HepG2 (cell line): Measurements from ENCODE around the gene THRB. TPM values are rescaled to one million over a fixed set of nuclear protein-coding genes. Genes with fewer than 3 reads are reported as not detected.
A peak's percentile ranks its signal among the peaks of the same experiment; 100 is the strongest.

Source experiments
- FIP1L1 ChIP-seq: fragments of 200-400 bp; formaldehyde crosslinking; IDR thresholded peaks from 2 replicates; pipeline ENCODE4 v1.6.1; 2018; ENCODE audit warnings: low read depth, mild to moderate bottlenecking, low read length, moderate library complexity, borderline replicate concordance; ENCODE audit not compliant: insufficient read depth
- KDM2A ChIP-seq: sonication (generic); formaldehyde crosslinking; IDR thresholded peaks from 2 replicates; pipeline ENCODE4 v1.4.0; 2020; ENCODE audit warnings: low read depth, missing genetic modification reagents, borderline replicate concordance
- KDM5B ChIP-seq: sonication (generic); formaldehyde crosslinking; IDR thresholded peaks from 2 replicates; pipeline ENCODE4 v1.4.0; 2020; ENCODE audit warnings: missing genetic modification reagents, mild to moderate bottlenecking, borderline replicate concordance
- PAWR ChIP-seq: sonication (generic); formaldehyde crosslinking; IDR thresholded peaks from 2 replicates; pipeline ENCODE4 v1.4.0; 2020; ENCODE audit warnings: missing genetic modification reagents, mild to moderate bottlenecking, borderline replicate concordance
- POGK ChIP-seq: sonication (generic); formaldehyde crosslinking; conservative IDR thresholded peaks from 2 replicates; pipeline ENCODE4 v1.8.0; 2022; ENCODE audit warnings: mild to moderate bottlenecking, moderate library complexity, missing genetic modification reagents
- THAP11 ChIP-seq: IDR thresholded peaks from 2 replicates; pipeline ENCODE4 v1.6.1; 2016; ENCODE audit warnings: missing biosample characterization, missing genetic modification reagents
- ZFP82 ChIP-seq: sonication (generic); formaldehyde crosslinking; IDR thresholded peaks from 2 replicates; pipeline ENCODE4 v1.5.1; 2020; ENCODE audit warnings: mild to moderate bottlenecking, missing genetic modification reagents, borderline replicate concordance
- ZNF260 ChIP-seq: sonication (generic); formaldehyde crosslinking; IDR thresholded peaks from 2 replicates; pipeline ENCODE4 v1.4.0; 2020; ENCODE audit warnings: missing genetic modification reagents, low read depth, mild to moderate bottlenecking, borderline replicate concordance
- ZNF615 ChIP-seq: sonication (generic); formaldehyde crosslinking; IDR thresholded peaks from 2 replicates; pipeline ENCODE4 v1.5.0; 2020; ENCODE audit warnings: mild to moderate bottlenecking, missing genetic modification reagents, borderline replicate concordance
- ZNF709 ChIP-seq: sonication (generic); formaldehyde crosslinking; IDR thresholded peaks from 2 replicates; pipeline ENCODE4 v1.5.0; 2020; ENCODE audit warnings: mild to moderate bottlenecking, missing genetic modification reagents
- ZUFSP ChIP-seq: sonication (generic); formaldehyde crosslinking; IDR thresholded peaks from 2 replicates; pipeline ENCODE4 v1.9.0; 2021; ENCODE audit warnings: missing genetic modification reagents, mild to moderate bottlenecking, borderline replicate concordance
- polyA plus RNA-seq, 8 experiments: library from polyadenylated mRNA; depleted of rRNA in 3 of 8; stranded (reverse) in 7 of 8; unstranded in 1 of 8; fragments of >200 nt; fragmentation: Illumina TruSeq in 4 of 8; extraction: Trizol in 4 of 8; gene quantifications; 2 replicates each; pipeline versions ENCODE4 v1.2.1 to v1.2.3, GENCODE V29; 2011 to 2016; ENCODE audit warnings: low read depth in 4 of 8, missing spikeins in 1 of 8, mixed read lengths in 1 of 8; ENCODE audit not compliant: insufficient read depth in 1 of 8
- total RNA-seq, 5 experiments: library from RNA; depleted of rRNA; stranded (reverse); fragments of >200 nt; fragmentation: Illumina TruSeq; extraction: Trizol; gene quantifications; 2 replicates each; pipeline ENCODE4 v1.2.3, GENCODE V29; 2016; ENCODE audit warnings: low read depth in 1 of 5
- TF ChIP-seq, protein P1 (sequence below): sonication (generic); formaldehyde crosslinking; IDR thresholded peaks from one replicate; pipeline ENCODE4 v1.5.1; 2020; ENCODE audit warnings: mild to moderate bottlenecking, missing genetic modification reagents; ENCODE audit errors: not compliant biosample characterization
- TF ChIP-seq, protein P2 (sequence below): sonication (generic); formaldehyde crosslinking; conservative IDR thresholded peaks from 2 replicates; pipeline ENCODE4 v1.5.0; 2020; ENCODE audit warnings: missing genetic modification reagents
- TF ChIP-seq, protein P3 (sequence below): sonication (generic); formaldehyde crosslinking; IDR thresholded peaks from 2 replicates; pipeline ENCODE4 v1.5.0; 2020; ENCODE audit warnings: mild to moderate bottlenecking, low read depth, missing genetic modification reagents, borderline replicate concordance

Gene THRB
- total and polyA plus RNA-seq, 2 of the 13 experiments (the other 11 are each of a cell fraction or from before 2014, with no cell fraction given), result 4.7 to 22.7 TPM

DNA sequence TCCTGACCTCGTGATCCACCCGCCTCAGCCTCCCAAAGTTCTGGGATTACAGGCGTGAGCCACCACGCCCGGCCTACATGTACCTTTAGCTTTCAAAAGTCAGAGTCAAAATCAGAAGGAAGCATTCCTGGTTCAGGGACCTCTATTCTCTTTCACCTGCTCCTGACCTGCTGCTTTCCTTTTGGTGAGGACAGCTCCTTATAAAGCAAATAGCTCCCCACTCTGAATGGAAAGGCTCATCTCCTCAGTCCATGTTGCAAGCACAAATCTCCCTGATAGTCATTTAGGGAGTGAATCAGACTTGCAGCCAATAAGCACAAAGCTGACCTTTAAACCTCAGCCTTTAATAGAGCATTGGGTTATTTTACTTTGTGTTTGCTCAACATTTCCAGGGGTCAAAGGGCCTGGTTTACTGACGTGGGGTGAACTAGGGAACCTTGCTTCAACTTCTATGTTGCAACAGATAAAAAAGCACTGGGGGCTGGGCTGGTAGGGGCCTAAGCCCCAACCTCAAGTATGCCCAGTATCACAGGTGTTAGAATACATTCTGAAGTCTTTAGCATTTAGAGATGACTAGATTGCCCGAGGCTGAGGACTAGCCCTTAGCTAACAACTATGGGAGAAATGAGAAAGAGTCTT lies 43.1 kb downstream of the THRB start (continued):
- TF ChIP-seq, protein P1, sequence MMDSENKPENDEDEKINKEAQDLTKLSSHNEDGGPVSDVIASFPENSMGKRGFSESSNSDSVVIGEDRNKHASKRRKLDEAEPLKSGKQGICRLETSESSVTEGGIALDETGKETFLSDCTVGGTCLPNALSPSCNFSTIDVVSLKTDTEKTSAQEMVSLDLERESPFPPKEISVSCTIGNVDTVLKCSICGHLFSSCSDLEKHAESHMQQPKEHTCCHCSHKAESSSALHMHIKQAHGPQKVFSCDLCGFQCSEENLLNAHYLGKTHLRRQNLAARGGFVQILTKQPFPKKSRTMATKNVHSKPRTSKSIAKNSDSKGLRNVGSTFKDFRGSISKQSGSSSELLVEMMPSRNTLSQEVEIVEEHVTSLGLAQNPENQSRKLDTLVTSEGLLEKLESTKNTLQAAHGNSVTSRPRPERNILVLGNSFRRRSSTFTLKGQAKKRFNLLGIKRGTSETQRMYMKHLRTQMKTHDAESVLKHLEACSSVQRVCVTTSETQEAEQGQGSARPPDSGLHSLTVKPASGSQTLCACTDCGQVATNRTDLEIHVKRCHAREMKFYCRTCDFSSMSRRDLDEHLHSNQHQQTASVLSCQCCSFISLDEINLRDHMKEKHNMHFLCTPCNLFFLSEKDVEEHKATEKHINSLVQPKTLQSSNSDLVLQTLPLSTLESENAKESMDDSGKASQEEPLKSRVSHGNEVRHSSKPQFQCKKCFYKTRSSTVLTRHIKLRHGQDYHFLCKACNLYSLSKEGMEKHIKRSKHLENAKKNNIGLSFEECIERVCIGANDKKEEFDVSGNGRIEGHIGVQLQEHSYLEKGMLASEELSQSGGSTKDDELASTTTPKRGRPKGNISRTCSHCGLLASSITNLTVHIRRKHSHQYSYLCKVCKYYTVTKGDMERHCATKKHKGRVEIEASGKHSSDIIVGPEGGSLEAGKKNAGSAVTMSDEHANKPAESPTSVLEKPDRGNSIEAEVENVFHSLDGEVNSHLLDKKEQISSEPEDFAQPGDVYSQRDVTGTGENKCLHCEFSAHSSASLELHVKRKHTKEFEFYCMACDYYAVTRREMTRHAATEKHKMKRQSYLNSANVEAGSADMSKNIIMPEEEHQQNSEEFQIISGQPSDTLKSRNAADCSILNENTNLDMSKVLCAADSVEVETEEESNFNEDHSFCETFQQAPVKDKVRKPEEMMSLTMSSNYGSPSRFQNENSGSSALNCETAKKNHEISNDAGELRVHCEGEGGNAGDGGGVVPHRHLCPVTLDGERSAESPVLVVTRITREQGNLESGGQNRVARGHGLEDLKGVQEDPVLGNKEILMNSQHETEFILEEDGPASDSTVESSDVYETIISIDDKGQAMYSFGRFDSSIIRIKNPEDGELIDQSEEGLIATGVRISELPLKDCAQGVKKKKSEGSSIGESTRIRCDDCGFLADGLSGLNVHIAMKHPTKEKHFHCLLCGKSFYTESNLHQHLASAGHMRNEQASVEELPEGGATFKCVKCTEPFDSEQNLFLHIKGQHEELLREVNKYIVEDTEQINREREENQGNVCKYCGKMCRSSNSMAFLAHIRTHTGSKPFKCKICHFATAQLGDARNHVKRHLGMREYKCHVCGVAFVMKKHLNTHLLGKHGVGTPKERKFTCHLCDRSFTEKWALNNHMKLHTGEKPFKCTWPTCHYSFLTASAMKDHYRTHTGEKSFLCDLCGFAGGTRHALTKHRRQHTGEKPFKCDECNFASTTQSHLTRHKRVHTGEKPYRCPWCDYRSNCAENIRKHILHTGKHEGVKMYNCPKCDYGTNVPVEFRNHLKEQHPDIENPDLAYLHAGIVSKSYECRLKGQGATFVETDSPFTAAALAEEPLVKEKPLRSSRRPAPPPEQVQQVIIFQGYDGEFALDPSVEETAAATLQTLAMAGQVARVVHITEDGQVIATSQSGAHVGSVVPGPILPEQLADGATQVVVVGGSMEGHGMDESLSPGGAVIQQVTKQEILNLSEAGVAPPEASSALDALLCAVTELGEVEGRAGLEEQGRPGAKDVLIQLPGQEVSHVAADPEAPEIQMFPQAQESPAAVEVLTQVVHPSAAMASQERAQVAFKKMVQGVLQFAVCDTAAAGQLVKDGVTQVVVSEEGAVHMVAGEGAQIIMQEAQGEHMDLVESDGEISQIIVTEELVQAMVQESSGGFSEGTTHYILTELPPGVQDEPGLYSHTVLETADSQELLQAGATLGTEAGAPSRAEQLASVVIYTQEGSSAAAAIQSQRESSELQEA (CRISPR knock-in tag), result no peak
- TF ChIP-seq, protein P2, sequence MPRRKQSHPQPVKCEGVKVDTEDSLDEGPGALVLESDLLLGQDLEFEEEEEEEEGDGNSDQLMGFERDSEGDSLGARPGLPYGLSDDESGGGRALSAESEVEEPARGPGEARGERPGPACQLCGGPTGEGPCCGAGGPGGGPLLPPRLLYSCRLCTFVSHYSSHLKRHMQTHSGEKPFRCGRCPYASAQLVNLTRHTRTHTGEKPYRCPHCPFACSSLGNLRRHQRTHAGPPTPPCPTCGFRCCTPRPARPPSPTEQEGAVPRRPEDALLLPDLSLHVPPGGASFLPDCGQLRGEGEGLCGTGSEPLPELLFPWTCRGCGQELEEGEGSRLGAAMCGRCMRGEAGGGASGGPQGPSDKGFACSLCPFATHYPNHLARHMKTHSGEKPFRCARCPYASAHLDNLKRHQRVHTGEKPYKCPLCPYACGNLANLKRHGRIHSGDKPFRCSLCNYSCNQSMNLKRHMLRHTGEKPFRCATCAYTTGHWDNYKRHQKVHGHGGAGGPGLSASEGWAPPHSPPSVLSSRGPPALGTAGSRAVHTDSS, result no peak
- TF ChIP-seq ZUFSP (CRISPR knock-in tag), result no peak
- TF ChIP-seq ZNF615 (CRISPR knock-in tag), result peak; percentile 48; the same call in 1 of the 2 replicates
- no peak for TF ChIP-seq ZFP82 (CRISPR knock-in tag)
- peak; percentile 70 for TF ChIP-seq THAP11 (CRISPR knock-in tag)
- TF ChIP-seq POGK (CRISPR knock-in tag), result peak; percentile 11; the same call in 1 of the 2 replicates
- TF ChIP-seq KDM5B (CRISPR knock-in tag), result no peak
- no peak for TF ChIP-seq ZNF709 (CRISPR knock-in tag)
- no peak for TF ChIP-seq FIP1L1
- no peak for TF ChIP-seq PAWR (CRISPR knock-in tag)
- TF ChIP-seq KDM2A (CRISPR knock-in tag), result peak; percentile 37; the same call in 1 of the 2 replicates
- TF ChIP-seq, protein P3, sequence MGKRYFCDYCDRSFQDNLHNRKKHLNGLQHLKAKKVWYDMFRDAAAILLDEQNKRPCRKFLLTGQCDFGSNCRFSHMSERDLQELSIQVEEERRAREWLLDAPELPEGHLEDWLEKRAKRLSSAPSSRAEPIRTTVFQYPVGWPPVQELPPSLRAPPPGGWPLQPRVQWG (CRISPR knock-in tag), result no peak
- no peak for TF ChIP-seq ZNF260 (CRISPR knock-in tag)
